PFSK-1 (cell line): ENCODE measurements around the gene NMNAT1. TPM values are rescaled to one million over a fixed set of nuclear protein-coding genes. Genes with fewer than 3 reads are reported as not detected.

Source experiments
- FOXP2 ChIP-seq: optimal IDR thresholded peaks from 2 replicates; pipeline ENCODE3; 2011; ENCODE audit warnings: borderline replicate concordance, control low read depth, inconsistent platforms; ENCODE audit not compliant: insufficient read depth; ENCODE audit errors: extremely low read length, extremely low read depth
- POLR2AphosphoS5 ChIP-seq: IDR thresholded peaks from 2 replicates; pipeline ENCODE4 v1.6.1; 2012; ENCODE audit warnings: low read depth, mild to moderate bottlenecking, control low read depth, low read length, moderate library complexity
- SIN3A ChIP-seq: IDR thresholded peaks from 2 replicates; pipeline ENCODE4 v1.6.1; 2012; ENCODE audit warnings: mild to moderate bottlenecking, low read length, moderate library complexity, borderline replicate concordance; ENCODE audit not compliant: insufficient read depth
- TAF1 ChIP-seq: IDR thresholded peaks from 2 replicates; pipeline ENCODE4 v1.6.1; 2012; ENCODE audit warnings: low read length, control low read depth, borderline replicate concordance; ENCODE audit not compliant: insufficient read depth
- polyA plus RNA-seq: library from polyadenylated mRNA; unstranded; fragments of >200 nt; gene quantifications from one replicate; pipeline ENCODE4 v1.2.1, GENCODE V29; 2012; ENCODE audit warnings: low read depth, missing spikeins; ENCODE audit not compliant: insufficient read length
- TF ChIP-seq, protein P1 (sequence below), 2 experiments: IDR thresholded peaks; 2 replicates each; pipeline versions ENCODE4 v1.6.1 to v1.8.0; 2011 to 2012; ENCODE audit warnings: low read depth in 2 of 2, low read length in 2 of 2, control low read depth in 1 of 2, inconsistent platforms in 1 of 2, mild to moderate bottlenecking in 1 of 2, moderate library complexity in 1 of 2; ENCODE audit not compliant: insufficient read depth in 1 of 2

The NMNAT1 gene
- polyA plus RNA-seq: 6.0 TPM

DNA sequence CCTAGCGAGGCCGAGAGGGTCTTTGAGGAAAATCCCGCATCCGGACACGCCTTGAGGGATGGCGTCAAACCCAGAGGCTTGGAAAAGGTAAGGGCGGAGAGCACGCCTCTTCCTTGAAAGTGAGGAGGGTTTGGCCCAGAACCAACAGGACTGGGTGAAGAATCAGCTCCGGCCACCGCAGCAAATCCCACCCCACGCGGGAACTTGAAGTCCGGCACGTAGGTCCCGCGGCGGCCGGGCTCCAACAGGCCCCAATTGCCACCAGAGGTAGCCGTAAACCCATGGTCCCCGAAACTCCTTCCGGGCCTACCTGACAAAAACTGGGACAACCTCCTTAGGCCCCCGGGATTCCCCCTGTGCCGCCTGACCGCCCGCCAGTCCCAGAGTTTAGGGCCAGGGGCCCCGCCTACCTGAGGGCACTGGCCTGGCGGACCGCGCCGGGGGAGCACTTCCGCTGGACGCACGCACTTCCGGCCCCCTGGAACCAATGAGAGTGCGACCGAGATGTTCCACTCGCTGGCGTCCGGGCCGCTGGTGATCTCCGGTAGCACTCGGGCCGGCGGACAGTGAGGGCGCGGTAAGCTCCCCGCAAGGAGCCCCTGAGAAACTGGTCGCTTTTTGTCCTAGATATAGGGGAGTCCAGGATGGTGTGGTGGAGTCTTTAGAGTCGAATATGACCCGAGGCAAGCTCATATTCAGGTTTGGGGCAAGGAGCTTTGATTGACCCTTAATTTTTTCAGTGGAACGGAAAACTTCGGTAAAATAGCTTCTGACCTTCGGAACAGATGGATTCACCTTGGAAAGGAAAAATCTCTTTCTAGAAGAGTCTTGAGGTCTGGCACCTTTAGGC, at the start of gene NMNAT1, which contains the start of gene LZIC:
Gene NMNAT1, plus strand, starts transcription at position 537 of the 850 bp plus-strand sequence. CDS start 28,599 bp downstream, outside the sequence.
Gene LZIC, minus strand, starts transcription at position 453 of the 850 bp plus-strand sequence. CDS start 6,772 bp downstream, outside the sequence.
- peak; percentile 76 for TF ChIP-seq SIN3A
- peak; percentile 87; the same call in 1 of the 2 replicates for TF ChIP-seq TAF1
- TF ChIP-seq POLR2AphosphoS5: peak; percentile 81
- TF ChIP-seq, protein P1, sequence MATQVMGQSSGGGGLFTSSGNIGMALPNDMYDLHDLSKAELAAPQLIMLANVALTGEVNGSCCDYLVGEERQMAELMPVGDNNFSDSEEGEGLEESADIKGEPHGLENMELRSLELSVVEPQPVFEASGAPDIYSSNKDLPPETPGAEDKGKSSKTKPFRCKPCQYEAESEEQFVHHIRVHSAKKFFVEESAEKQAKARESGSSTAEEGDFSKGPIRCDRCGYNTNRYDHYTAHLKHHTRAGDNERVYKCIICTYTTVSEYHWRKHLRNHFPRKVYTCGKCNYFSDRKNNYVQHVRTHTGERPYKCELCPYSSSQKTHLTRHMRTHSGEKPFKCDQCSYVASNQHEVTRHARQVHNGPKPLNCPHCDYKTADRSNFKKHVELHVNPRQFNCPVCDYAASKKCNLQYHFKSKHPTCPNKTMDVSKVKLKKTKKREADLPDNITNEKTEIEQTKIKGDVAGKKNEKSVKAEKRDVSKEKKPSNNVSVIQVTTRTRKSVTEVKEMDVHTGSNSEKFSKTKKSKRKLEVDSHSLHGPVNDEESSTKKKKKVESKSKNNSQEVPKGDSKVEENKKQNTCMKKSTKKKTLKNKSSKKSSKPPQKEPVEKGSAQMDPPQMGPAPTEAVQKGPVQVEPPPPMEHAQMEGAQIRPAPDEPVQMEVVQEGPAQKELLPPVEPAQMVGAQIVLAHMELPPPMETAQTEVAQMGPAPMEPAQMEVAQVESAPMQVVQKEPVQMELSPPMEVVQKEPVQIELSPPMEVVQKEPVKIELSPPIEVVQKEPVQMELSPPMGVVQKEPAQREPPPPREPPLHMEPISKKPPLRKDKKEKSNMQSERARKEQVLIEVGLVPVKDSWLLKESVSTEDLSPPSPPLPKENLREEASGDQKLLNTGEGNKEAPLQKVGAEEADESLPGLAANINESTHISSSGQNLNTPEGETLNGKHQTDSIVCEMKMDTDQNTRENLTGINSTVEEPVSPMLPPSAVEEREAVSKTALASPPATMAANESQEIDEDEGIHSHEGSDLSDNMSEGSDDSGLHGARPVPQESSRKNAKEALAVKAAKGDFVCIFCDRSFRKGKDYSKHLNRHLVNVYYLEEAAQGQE (IDR thresholded peaks at IDR 0.05; ENCODE audit: insufficient read depth in 1 of 2, low read depth in 2 of 2, low read length in 2 of 2): 0 out of 4 replicates have a peak, but pooled peaks have one; percentile 13 to 45
- peak; percentile 74 for TF ChIP-seq FOXP2

DNA sequence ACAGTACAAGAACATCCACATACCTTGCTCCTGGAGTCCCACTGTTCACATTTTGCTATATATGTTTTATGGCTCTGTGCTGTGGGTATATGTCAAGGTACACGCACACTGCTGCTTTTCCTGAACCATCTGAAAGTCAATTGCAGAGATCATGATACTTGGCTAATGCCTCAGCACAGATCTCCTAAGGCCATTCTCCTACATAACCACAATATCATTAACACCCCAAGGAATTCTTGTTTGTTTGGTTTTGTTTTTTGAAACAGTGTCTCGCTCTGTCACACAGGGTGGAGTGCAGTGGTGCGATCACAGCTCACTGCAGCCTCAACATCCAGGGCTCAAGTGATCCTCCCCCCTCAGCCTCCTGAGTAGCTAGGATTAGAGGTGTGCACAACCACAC, 49.2 kb upstream of the NMNAT1 start:
- TF ChIP-seq, protein P1 (IDR thresholded peaks at IDR 0.05; ENCODE audit: insufficient read depth in 1 of 2, low read depth in 2 of 2, low read length in 2 of 2): no peak

DNA sequence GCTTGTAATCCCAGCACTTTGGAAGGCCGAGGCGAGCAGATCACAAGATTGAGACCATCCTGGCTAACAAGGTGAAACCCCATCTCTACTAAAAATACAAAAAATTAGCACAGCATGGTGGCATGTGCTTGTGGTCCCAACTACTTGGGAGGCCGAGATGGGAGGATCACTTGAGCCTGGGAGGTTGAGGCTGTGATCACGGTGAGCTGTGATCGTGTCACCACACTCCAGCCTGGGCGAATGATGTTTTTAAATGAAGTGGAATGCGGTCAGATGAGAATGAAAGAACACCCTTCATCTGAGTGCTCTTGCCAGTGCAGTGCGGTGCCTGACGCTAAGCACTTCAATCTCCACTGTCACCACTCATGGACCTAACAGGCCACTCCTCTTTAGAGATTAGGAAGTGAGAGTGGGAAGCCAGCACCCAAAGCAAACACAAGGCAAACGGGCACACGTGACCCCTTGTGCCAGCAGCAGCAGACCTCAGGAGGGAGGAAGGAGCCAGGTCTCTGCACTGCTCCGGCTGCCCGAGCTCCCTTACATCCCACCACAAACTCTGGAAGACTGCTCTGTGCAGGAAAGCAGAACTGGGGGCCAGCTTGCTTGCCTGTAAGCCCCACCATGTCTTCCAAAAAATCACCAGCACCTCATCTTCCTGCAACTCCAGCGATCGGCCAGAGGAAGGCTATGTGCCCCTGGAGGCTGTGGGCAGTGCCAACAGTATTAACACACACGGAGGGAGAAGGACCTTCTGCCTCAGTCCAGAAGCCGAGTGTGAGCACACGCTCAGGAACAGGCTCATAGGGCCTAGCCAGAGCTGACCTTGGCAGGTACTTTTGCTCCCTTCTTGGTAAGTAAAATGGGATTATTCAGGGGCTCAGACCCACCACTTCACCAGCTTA, 42.9 kb upstream of the NMNAT1 start:
- TF ChIP-seq TAF1 (no peak), SIN3A (no peak), POLR2AphosphoS5 (no peak), FOXP2 (no peak)
- TF ChIP-seq, protein P1 (IDR thresholded peaks at IDR 0.05; ENCODE audit: insufficient read depth in 1 of 2, low read depth in 2 of 2, low read length in 2 of 2): no peak

DNA sequence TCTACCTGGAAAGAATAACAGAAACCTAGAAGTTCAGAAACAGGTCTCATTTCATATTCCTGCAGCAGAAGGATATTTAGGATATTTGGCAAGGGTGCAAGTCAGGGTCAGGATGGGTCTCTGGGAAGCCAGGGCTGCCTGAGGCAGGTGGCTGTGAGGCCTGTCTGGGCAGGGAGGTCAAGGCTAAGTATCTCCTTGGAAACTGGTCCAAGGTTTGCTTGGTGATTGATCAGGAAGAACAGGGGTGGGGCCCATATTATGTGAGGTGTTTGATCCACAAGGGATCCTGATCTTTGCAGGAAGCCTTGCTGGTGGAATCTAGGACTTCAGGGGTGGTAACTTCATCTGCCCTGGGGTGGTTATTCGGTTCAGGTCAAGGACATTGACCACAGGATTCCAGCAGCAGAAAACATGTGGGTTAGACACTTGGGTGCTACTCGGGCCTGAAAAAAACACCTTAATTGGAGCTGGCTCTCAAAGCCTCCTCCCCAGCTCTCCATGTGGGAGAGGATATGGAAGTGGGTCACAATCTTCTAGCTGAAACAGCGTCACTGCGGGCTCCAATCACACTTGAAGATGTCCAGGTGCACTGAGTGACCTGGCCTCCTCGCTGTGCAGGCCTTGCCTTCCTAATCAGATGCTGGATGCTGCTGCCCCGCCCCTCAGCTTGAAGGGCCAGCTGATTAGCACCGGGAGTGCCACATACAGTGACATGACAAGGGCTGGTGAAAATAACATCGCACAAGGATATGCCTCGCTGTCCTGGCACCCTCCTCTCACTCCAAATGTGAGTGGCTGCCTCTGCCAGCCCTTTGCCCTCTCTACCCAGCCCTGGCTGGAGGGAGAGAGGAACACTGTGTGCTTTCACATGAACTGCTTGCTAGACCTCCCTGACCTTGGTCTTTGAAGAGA, 41.9 kb upstream of the NMNAT1 start:
- TF ChIP-seq, protein P1 (IDR thresholded peaks at IDR 0.05; ENCODE audit: insufficient read depth in 1 of 2, low read depth in 2 of 2, low read length in 2 of 2): no peak
- no peak for TF ChIP-seq SIN3A
- TF ChIP-seq FOXP2: no peak
- TF ChIP-seq POLR2AphosphoS5: no peak
- TF ChIP-seq TAF1: no peak
